ENCODE data around the gene PRKCQ. TPM values are rescaled to one million over a fixed set of nuclear protein-coding genes. Genes with fewer than 3 reads are reported as not detected.

Gene PRKCQ
- total RNA-seq, 3 donors from 2014 or later: 0.64 to 1.8 (median 0.98) TPM

DNA sequence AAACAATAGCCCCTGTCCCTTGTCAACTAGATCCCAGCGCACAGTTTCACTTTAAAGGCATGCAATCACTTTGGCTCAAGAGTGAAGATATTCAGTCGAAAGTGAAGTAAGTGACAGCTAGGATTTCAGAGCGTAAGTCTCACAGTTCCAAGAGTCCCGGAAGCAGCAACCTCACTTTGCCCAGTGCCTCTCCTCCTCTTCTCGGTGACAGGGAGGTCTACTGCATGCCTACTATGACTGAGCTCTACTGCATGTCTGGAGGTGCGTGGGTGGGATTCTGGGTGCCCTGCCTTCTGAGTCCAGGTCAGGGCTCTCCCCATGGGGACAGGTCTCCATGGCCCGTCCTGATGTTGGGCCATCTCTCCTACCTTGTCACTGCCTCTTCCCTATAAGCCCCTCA is 17.0 kb downstream of the PRKCQ start:
- intact Hi-C loops (cut with DNase I; ENCODE audit: low total_unique reads): no loop called here
- TF ChIP-seq, protein P1, sequence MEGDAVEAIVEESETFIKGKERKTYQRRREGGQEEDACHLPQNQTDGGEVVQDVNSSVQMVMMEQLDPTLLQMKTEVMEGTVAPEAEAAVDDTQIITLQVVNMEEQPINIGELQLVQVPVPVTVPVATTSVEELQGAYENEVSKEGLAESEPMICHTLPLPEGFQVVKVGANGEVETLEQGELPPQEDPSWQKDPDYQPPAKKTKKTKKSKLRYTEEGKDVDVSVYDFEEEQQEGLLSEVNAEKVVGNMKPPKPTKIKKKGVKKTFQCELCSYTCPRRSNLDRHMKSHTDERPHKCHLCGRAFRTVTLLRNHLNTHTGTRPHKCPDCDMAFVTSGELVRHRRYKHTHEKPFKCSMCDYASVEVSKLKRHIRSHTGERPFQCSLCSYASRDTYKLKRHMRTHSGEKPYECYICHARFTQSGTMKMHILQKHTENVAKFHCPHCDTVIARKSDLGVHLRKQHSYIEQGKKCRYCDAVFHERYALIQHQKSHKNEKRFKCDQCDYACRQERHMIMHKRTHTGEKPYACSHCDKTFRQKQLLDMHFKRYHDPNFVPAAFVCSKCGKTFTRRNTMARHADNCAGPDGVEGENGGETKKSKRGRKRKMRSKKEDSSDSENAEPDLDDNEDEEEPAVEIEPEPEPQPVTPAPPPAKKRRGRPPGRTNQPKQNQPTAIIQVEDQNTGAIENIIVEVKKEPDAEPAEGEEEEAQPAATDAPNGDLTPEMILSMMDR (IDR thresholded peaks at IDR 0.05): no peak
- TF ChIP-seq POLR2AphosphoS5 (IDR thresholded peaks at IDR 0.05) (no peak), POLR2A (IDR thresholded peaks at IDR 0.05) (no peak)
- Histone ChIP-seq H3K36me3 (no peaks in the 10 kb centered on the region), H3K4me3 (no peak overlapping the region), H3K27me3 (no peaks in the 10 kb centered on the region), H3K4me1 (no peaks in the 10 kb centered on the region), H3K9me3 (no peaks in the 10 kb centered on the region), H3K27ac (no peak overlapping the region)
- no peak for DNase-seq (ENCODE audit: low spot score in 2 of 2)

DNA sequence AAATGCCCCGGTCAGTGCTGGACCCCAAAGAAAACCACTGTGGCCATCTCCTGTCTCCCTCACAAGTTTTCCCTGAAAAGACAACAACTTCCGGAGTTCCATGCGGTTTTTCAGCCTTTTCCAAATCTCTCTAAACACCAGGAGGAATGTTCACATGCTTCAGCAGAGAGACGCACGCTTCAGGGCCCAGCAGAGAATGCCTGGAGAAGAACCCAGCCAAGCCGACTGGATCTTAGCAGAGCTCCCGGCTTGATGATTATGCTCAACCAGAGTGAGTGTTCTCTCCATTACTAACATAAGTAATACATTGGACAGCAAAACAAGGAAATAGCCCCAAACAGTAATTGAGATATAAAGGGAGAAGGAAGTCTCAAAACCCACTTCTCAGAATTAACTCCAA is 17.9 kb downstream of the PRKCQ start:
- no peak for DNase-seq (ENCODE audit: low spot score in 2 of 2)
- Histone ChIP-seq H3K27me3 (no peaks in the 10 kb centered on the region), H3K9me3 (no peaks in the 10 kb centered on the region), H3K4me1 (no peaks in the 10 kb centered on the region), H3K4me3 (no peak overlapping the region), H3K27ac (no peak overlapping the region), H3K36me3 (no peaks in the 10 kb centered on the region)
- intact Hi-C loops (cut with DNase I; ENCODE audit: low total_unique reads): no loop called here
- TF ChIP-seq POLR2AphosphoS5 (IDR thresholded peaks at IDR 0.05) (no peak), POLR2A (IDR thresholded peaks at IDR 0.05) (no peak)
- TF ChIP-seq, protein P1 (IDR thresholded peaks at IDR 0.05): no peak

GRCh38 chr10:6561552-6561951 is 18.5 kb downstream of the PRKCQ start:
- no peaks in the 10 kb centered on the region for H3K9me3 ChIP-seq

DNA sequence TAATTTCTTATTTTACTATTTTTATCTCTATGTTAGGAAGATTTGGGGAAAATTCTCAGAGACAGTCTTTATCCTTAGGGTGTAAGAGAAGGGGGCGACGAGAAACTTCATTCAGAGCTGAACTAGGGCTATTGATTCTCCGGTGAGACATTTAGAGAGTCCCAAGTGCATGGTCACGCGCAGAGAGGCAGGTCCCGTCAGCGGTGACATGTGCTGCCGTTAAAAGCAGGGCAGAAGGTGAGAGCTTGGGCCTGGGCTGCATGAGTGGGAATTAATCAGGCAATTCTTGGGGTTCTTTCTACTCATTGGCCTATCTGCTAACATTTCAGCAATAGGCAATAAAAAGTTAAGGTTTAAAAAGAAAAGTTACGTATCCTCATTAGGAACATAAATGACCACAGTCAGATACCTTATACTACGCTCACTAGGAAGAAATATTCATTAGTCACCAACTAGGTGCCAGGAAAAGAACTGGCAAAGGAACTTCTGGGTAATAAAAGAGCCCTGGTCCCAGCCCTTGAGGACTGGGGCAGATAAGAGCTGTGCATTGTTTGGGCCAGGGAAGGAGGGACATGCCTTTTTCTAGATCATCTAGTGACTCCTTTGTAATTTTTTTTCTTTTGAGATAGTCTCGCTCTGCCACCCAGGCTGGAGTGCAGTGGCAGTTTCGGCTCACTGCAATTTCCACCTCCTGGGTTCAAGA is 21.2 kb downstream of the PRKCQ start:
- Histone ChIP-seq H3K4me3 (no peak overlapping the region), H3K9me3 (no peaks in the 10 kb centered on the region), H3K27ac (no peak overlapping the region), H3K4me1 (no peaks in the 10 kb centered on the region), H3K36me3 (no peaks in the 10 kb centered on the region), H3K27me3 (no peaks in the 10 kb centered on the region)
- TF ChIP-seq POLR2AphosphoS5 (IDR thresholded peaks at IDR 0.05): no peak
- TF ChIP-seq POLR2A (IDR thresholded peaks at IDR 0.05): no peak
- TF ChIP-seq, protein P1 (IDR thresholded peaks at IDR 0.05): no peak
- DNase-seq (ENCODE audit: low spot score in 2 of 2): no peak
- intact Hi-C loops (cut with DNase I; ENCODE audit: low total_unique reads): no loop called here

More at GRCh38 chr10:6561552-6561951, 18.5 kb downstream of the PRKCQ start:
- intact Hi-C loops (cut with DNase I; ENCODE audit: low total_unique reads): no loop called here
- DNase-seq (ENCODE audit: low spot score in 2 of 2): no peak
- TF ChIP-seq POLR2A (IDR thresholded peaks at IDR 0.05): no peak
- TF ChIP-seq POLR2AphosphoS5 (IDR thresholded peaks at IDR 0.05): no peak
- TF ChIP-seq, protein P1 (IDR thresholded peaks at IDR 0.05): no peak
- Histone ChIP-seq H3K4me1 (no peaks in the 10 kb centered on the region), H3K27me3 (no peaks in the 10 kb centered on the region), H3K4me3 (no peak overlapping the region), H3K27ac (no peak overlapping the region), H3K36me3 (no peaks in the 10 kb centered on the region)

DNA sequence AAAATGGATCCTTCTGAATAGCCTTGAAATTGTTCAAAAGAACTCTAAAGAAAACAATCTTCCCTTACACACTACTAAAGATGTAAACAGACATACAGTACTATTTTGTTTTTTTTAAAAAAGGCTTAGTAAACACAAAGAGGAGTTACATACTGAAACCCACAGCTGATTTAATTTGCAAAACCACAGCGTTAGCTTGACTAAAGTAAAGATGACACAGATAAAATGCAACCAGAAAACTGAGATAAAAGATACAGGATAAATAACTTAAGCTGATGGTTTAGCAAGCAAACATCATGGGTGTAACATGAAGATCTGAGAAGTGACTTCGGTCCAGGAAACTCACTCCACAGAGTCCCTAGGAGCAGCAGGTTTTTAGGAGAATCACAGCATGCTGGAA is 21.8 kb downstream of the PRKCQ start:
- Histone ChIP-seq H3K27ac (no peak overlapping the region), H3K4me3 (no peak overlapping the region), H3K36me3 (no peaks in the 10 kb centered on the region), H3K27me3 (no peaks in the 10 kb centered on the region), H3K9me3 (no peaks in the 10 kb centered on the region), H3K4me1 (no peaks in the 10 kb centered on the region)
- no peak for DNase-seq (ENCODE audit: low spot score in 2 of 2)
- no peak for TF ChIP-seq POLR2AphosphoS5 (IDR thresholded peaks at IDR 0.05)
- TF ChIP-seq, protein P1 (IDR thresholded peaks at IDR 0.05): no peak
- intact Hi-C loops (cut with DNase I; ENCODE audit: low total_unique reads): no loop called here

Data from breast epithelium (tissue), 4 donors.